ENCODE results near the gene DPM3. TPM values are rescaled to one million over a fixed set of nuclear protein-coding genes. Genes with fewer than 3 reads are reported as not detected.
"Not testable (repeated sequence)": the region's sequence is repeated elsewhere in the genome, so short reads cannot be mapped to it uniquely, and the experiment has no call there.

The DPM3 gene
- total and polyA plus RNA-seq, 2 of the 4 experiments (the other 2 are of a cell fraction) = 29.0 to 129 TPM

- CTCF ChIA-PET; H2BK5ac ChIP-seq (ENCODE audit: low read depth, low read length, poor library complexity, severe bottlenecking); H3K18ac ChIP-seq (ENCODE audit: low read depth, low read length); H3K79me1 ChIP-seq (ENCODE audit: low read depth in 1 of 2, low read length in 2 of 2); DNase-seq; H3K9ac ChIP-seq (ENCODE audit: low read depth, low read length); H3K9me3 ChIP-seq (ENCODE audit: control insufficient read depth, insufficient read depth, low read length); H4K5ac ChIP-seq (ENCODE audit: low read depth, low read length); H3K4me1 ChIP-seq (ENCODE audit: control insufficient read depth, insufficient read depth, low read length); H3K9me1 ChIP-seq (ENCODE audit: insufficient read depth, low read length); ATAC-seq (ENCODE audit: low read depth); H3K27ac ChIP-seq (ENCODE audit: insufficient read depth, low read length); H2AFZ ChIP-seq (replicated peaks; ENCODE audit: low read length, poor library complexity); H4K91ac ChIP-seq (ENCODE audit: insufficient read depth, low read depth, low read length); H3K4me3 ChIP-seq (ENCODE audit: insufficient read depth, low read depth, low read length); H2AK5ac ChIP-seq (ENCODE audit: low read depth, low read length); H2BK20ac ChIP-seq (ENCODE audit: low read depth, low read length); H4K8ac ChIP-seq (ENCODE audit: low read depth in 2 of 2, low read length in 2 of 2); H2AK9ac ChIP-seq (replicated peaks; ENCODE audit: low read depth, low read length, poor library complexity); H3K4ac ChIP-seq (ENCODE audit: low read depth, low read length); intact Hi-C loops (cut with micrococcal nuclease); dilution Hi-C loops (cut with HindIII; ENCODE audit: low sequenced_read_pairs, unreplicated experiment); H3K23ac ChIP-seq (ENCODE audit: low read depth, low read length); in situ Hi-C loops (cut with MboI; ENCODE audit: low sequenced_read_pairs); H4K20me1 ChIP-seq (ENCODE audit: insufficient read depth, low read length); H3K56ac ChIP-seq (ENCODE audit: extremely low read depth, insufficient read depth, low read length); BruUV-seq (replicated peaks); H2BK15ac ChIP-seq (ENCODE audit: low read depth, low read length); H3K36me3 ChIP-seq (ENCODE audit: control insufficient read depth, insufficient read depth, low read length); H2BK120ac ChIP-seq (ENCODE audit: low read depth, low read length); H3K14ac ChIP-seq (replicated peaks; ENCODE audit: low read depth, low read length); H3K4me2 ChIP-seq (ENCODE audit: low read depth, low read length); H3K27me3 ChIP-seq (ENCODE audit: control insufficient read depth, insufficient read depth, low read length); POLR2A ChIA-PET (ENCODE audit: unreplicated experiment): not testable (repeated sequence)
- no CpG with 5 or more reads among the region's 3 CpGs for WGBS, 2 experiments (ENCODE audit: extremely low coverage in 2 of 2, insufficient read length in 1 of 2)
These were observed 15.8 kb upstream of the DPM3 start for GRCh38 chr1:155155996-155156643.
